ENCODE data around the gene LRP1B. TPM values are rescaled to one million over a fixed set of nuclear protein-coding genes. Genes with fewer than 3 reads are reported as not detected.

The LRP1B gene
- total and polyA plus RNA-seq, 2 donors from 2014 or later, result 0.69 to 1.2 TPM

DNA sequence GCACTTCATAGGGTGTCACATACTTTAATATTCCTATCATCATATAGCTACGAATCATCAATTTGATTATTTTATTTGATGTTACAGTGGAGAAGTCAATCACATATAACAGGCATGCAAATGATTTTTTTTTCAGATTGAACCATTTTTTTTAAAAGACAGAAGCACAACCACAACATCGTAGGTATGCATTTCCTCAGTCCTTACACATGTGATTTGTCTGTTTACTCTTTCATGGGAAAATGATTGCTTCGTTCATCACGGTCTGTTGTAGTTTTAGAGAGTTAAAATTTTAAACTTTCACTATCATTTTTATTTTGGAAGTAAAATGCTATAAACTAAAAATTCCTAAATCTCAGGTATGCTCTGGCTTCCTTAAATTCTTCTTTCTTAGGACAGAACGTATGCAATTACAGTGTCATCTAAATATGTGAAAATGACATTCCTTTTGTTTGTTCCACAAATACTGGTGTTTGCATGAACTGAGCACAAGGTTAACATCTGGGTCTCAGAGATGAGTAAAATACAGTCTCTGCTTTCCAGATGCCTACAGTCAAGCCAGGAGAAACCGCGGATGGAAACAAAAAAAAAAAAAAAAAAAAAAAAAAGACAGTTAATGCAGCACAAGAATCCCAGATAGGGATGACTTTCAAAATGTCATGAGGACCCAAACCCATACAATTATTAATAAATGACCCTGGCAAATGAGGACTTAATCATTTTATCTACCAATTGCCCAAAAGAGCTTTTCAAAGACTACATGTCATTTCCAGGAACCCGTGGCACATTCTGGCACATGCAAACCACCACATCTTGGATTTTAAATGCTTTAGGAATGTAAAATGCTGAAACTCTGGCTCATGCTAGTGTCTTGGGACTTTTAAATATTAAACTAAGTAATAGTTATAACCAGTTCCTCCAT lies 201.2 kb downstream of the LRP1B start:
- Histone ChIP-seq H3K36me3 (ENCODE audit: control insufficient read depth in 2 of 3, insufficient read depth in 3 of 3, low read length in 3 of 3) (no peaks in the 10 kb centered on the region), H3K4me3 (ENCODE audit: low read length in 3 of 3) (no peak overlapping the region), H3K9ac (ENCODE audit: low read length in 3 of 3) (no peak overlapping the region), H3K27ac (ENCODE audit: low read depth in 2 of 2, low read length in 2 of 2) (no peak overlapping the region), H3K27me3 (ENCODE audit: control insufficient read depth, insufficient read depth, low read length) (no peaks in the 10 kb centered on the region), H3K4me1 (ENCODE audit: control insufficient read depth in 2 of 3, insufficient read depth in 2 of 3, low read depth in 1 of 3, low read length in 3 of 3) (no peaks in the 10 kb centered on the region), H3K9me3 (ENCODE audit: control insufficient read depth in 2 of 3, insufficient read depth in 1 of 3, low read length in 3 of 3) (no peaks in the 10 kb centered on the region)
- FAIRE-seq (no peak), DNase-seq (no peak)
- intact Hi-C loops (cut with DNase I), result no loop called here
- TF ChIP-seq, protein P1, sequence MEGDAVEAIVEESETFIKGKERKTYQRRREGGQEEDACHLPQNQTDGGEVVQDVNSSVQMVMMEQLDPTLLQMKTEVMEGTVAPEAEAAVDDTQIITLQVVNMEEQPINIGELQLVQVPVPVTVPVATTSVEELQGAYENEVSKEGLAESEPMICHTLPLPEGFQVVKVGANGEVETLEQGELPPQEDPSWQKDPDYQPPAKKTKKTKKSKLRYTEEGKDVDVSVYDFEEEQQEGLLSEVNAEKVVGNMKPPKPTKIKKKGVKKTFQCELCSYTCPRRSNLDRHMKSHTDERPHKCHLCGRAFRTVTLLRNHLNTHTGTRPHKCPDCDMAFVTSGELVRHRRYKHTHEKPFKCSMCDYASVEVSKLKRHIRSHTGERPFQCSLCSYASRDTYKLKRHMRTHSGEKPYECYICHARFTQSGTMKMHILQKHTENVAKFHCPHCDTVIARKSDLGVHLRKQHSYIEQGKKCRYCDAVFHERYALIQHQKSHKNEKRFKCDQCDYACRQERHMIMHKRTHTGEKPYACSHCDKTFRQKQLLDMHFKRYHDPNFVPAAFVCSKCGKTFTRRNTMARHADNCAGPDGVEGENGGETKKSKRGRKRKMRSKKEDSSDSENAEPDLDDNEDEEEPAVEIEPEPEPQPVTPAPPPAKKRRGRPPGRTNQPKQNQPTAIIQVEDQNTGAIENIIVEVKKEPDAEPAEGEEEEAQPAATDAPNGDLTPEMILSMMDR (IDR thresholded peaks at IDR 0.05; ENCODE audit: borderline replicate concordance, extremely low read depth, insufficient read depth), result no peak

DNA sequence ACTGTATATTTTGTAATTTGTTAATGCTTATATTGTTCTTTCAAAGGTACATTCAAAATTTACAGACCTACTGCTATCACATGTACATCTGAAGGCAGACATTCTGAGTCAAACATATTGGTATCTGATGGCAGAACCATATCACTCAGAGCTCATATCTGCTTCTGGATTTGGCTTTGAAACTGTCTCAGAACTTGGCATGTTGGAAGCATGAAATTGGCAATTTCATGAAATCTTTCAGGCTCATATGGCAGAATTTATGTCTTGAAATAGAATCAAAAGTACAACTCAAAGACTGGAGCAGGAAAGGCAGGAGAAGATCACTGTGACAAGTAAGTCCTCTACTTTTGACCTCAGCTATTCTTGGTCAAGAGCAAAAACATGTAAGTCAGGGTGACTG lies 202.3 kb downstream of the LRP1B start:
- Histone ChIP-seq H3K27me3 (ENCODE audit: control insufficient read depth, insufficient read depth, low read length) (no peaks in the 10 kb centered on the region), H3K4me3 (ENCODE audit: low read length in 3 of 3) (no peak overlapping the region), H3K27ac (ENCODE audit: low read depth in 2 of 2, low read length in 2 of 2) (no peak overlapping the region), H3K9ac (ENCODE audit: low read length in 3 of 3) (no peak overlapping the region), H3K9me3 (ENCODE audit: control insufficient read depth in 2 of 3, insufficient read depth in 1 of 3, low read length in 3 of 3) (no peaks in the 10 kb centered on the region), H3K36me3 (ENCODE audit: control insufficient read depth in 2 of 3, insufficient read depth in 3 of 3, low read length in 3 of 3) (no peaks in the 10 kb centered on the region), H3K4me1 (ENCODE audit: control insufficient read depth in 2 of 3, insufficient read depth in 2 of 3, low read depth in 1 of 3, low read length in 3 of 3) (no peaks in the 10 kb centered on the region)
- intact Hi-C loops (cut with DNase I), result no loop called here
- DNase-seq (no peak), FAIRE-seq (no peak)
- TF ChIP-seq, protein P1 (IDR thresholded peaks at IDR 0.05; ENCODE audit: borderline replicate concordance, extremely low read depth, insufficient read depth), result no peak

DNA sequence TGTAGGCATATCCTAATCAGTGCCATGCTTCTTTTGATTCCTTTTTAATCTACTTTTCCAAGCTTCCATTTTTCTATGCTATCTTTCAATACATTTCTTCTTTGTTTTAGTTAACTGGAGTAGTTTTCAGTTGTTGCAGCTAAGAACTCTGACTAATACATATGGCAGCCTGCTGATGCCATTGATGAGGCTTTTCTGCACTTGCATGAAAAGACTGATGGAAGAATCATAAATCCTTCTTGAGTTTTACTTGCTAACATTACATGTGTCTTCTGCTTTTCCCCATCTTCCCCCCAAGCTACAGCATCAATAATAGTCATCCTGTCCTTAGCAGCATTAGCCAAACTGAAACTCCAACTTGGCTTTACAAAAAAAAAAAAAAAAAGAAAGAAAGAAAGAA lies 203.3 kb downstream of the LRP1B start:
- H3K27ac ChIP-seq (ENCODE audit: low read depth in 2 of 2, low read length in 2 of 2), result no peak overlapping the region
- no peaks in the 10 kb centered on the region for H3K36me3 ChIP-seq (ENCODE audit: control insufficient read depth in 2 of 3, insufficient read depth in 3 of 3, low read length in 3 of 3)
- DNase-seq, result no peak
- H3K4me1 ChIP-seq (ENCODE audit: control insufficient read depth in 2 of 3, insufficient read depth in 2 of 3, low read depth in 1 of 3, low read length in 3 of 3), result no peaks in the 10 kb centered on the region
- H3K9ac ChIP-seq (ENCODE audit: low read length in 3 of 3), result no peak overlapping the region
- no peak for FAIRE-seq
- H3K9me3 ChIP-seq (ENCODE audit: control insufficient read depth in 2 of 3, insufficient read depth in 1 of 3, low read length in 3 of 3), result no peaks in the 10 kb centered on the region
- intact Hi-C loops (cut with DNase I), result no loop called here
- no peak overlapping the region for H3K4me3 ChIP-seq (ENCODE audit: low read length in 3 of 3)
- H3K27me3 ChIP-seq (ENCODE audit: control insufficient read depth, insufficient read depth, low read length), result no peaks in the 10 kb centered on the region
- TF ChIP-seq, protein P1 (IDR thresholded peaks at IDR 0.05; ENCODE audit: borderline replicate concordance, extremely low read depth, insufficient read depth), result no peak
